Measurements from ENCODE around the gene DLGAP1. TPM values are rescaled to one million over a fixed set of nuclear protein-coding genes. Genes with fewer than 3 reads are reported as not detected.

The DLGAP1 gene
- total and polyA plus RNA-seq, 2 experiments from 2014 or later, result 17.0 to 48.5 TPM

DNA sequence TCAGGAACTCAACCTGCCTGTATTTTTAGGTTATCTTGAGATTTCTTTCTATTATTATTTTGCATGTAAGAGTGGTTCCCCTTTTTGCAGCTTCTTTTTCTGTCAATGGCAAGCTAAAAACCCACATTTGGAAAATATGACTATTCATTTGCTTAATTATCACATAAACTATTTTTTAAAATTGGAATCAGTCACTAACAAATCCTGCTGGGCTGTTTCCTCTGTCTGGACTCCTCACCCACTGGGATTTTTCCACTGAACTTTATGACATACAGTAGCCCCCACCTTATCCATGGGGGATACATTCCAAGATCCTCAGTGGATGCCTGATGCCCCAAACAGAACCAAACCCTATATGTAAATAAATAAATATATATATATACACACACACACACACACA is 447.3 kb downstream of the DLGAP1 start (continued):
- TF ChIP-seq JUNB (IDR thresholded peaks at IDR 0.05; ENCODE audit: unreplicated experiment) (no peak), NANOG (IDR thresholded peaks at IDR 0.05; ENCODE audit: borderline replicate concordance) (no peak)

DNA sequence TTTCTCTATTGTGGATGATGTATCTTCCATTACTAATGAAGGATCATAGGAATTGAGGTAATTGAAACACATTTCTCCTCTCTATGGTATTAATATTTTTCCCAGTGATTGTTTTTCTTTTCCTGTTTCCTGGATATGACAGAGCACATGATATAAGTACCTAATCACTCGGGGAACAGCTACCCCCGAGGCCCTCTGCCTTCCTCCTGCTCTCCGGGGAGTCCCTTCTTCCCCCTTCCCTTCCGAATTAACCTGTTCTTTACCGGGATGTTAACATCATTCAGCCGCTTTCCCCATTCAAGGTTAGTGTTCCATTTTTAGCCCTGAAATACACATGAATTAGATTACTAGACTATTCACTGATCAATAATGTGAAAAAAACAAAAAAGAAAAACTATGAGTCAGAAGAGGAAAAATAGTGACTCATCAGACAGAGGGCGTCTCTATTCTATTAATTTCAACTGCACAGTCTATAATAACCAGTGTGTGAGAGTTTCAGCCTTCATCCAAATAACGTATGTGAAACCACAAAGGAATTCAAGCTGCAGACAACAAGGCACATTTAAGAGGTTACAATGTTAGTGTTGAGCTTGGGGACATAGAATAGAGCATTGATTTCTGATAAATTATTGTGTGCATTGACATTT is 450.8 kb downstream of the DLGAP1 start:
- Histone ChIP-seq H4K20me1 (replicated peaks; ENCODE audit: insufficient read depth) (no peaks in the 10 kb centered on the region), H3K79me2 (replicated peaks; ENCODE audit: insufficient read depth) (no peaks in the 10 kb centered on the region), H3K27me3 (ENCODE audit: insufficient read depth) (no peaks in the 10 kb centered on the region), H3K4me3 (no peak overlapping the region), H3F3A (replicated peaks; ENCODE audit: low read depth) (no peaks in the 10 kb centered on the region), H3K4me2 (no peak overlapping the region; the same call in 1 of the 2 replicates), H2AFZ (no peak overlapping the region), H3K9me2 (ENCODE audit: insufficient read depth) (0 out of 2 replicates have a peak, but pooled peaks cover 3% of the 10 kb centered on the region), H3K36me3 (ENCODE audit: insufficient read depth) (no peaks in the 10 kb centered on the region), H3K27ac (ENCODE audit: low read depth) (no peak overlapping the region), H3K4me1 (ENCODE audit: insufficient read depth) (peaks cover 8% of the 10 kb centered on the region)
- Mint-ChIP-seq H3K4me3 (no peak overlapping the region), H3K9me3 (no peaks in the 10 kb centered on the region), H3K27me3 (ENCODE audit: insufficient read depth, low read depth, poor library complexity) (peaks cover 3% of the 10 kb centered on the region), H3K4me1 (peaks cover 27% of the 10 kb centered on the region), H3K27ac (no peak overlapping the region), H3K36me3 (ENCODE audit: low read depth) (no peaks in the 10 kb centered on the region; the same call in 2 of the 3 replicates)
- DNase-seq (ENCODE audit: low spot score), result no peak
- ATAC-seq, result no peak
- TF ChIP-seq EZH2phosphoT487 (IDR thresholded peaks at IDR 0.05; ENCODE audit: unreplicated experiment) (no peak), POLR2AphosphoS5 (IDR thresholded peaks at IDR 0.05; ENCODE audit: low read depth) (no peak), JUNB (IDR thresholded peaks at IDR 0.05; ENCODE audit: unreplicated experiment) (no peak), STAT1 (IDR thresholded peaks at IDR 0.05; ENCODE audit: unreplicated experiment) (no peak), ZNF331 (CRISPR knock-in tag; IDR thresholded peaks at IDR 0.05; ENCODE audit: low read depth) (no peak), EZH2 (IDR thresholded peaks at IDR 0.05; ENCODE audit: low read depth, unreplicated experiment) (no peak), ZNF114 (CRISPR knock-in tag; IDR thresholded peaks at IDR 0.05) (no peak), CREB1 (CRISPR knock-in tag; IDR thresholded peaks at IDR 0.05; ENCODE audit: low read depth) (no peak)
- TF ChIP-seq, protein P1, sequence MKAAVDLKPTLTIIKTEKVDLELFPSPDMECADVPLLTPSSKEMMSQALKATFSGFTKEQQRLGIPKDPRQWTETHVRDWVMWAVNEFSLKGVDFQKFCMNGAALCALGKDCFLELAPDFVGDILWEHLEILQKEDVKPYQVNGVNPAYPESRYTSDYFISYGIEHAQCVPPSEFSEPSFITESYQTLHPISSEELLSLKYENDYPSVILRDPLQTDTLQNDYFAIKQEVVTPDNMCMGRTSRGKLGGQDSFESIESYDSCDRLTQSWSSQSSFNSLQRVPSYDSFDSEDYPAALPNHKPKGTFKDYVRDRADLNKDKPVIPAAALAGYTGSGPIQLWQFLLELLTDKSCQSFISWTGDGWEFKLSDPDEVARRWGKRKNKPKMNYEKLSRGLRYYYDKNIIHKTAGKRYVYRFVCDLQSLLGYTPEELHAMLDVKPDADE (IDR thresholded peaks at IDR 0.05), result no peak
- TF ChIP-seq, protein P2, sequence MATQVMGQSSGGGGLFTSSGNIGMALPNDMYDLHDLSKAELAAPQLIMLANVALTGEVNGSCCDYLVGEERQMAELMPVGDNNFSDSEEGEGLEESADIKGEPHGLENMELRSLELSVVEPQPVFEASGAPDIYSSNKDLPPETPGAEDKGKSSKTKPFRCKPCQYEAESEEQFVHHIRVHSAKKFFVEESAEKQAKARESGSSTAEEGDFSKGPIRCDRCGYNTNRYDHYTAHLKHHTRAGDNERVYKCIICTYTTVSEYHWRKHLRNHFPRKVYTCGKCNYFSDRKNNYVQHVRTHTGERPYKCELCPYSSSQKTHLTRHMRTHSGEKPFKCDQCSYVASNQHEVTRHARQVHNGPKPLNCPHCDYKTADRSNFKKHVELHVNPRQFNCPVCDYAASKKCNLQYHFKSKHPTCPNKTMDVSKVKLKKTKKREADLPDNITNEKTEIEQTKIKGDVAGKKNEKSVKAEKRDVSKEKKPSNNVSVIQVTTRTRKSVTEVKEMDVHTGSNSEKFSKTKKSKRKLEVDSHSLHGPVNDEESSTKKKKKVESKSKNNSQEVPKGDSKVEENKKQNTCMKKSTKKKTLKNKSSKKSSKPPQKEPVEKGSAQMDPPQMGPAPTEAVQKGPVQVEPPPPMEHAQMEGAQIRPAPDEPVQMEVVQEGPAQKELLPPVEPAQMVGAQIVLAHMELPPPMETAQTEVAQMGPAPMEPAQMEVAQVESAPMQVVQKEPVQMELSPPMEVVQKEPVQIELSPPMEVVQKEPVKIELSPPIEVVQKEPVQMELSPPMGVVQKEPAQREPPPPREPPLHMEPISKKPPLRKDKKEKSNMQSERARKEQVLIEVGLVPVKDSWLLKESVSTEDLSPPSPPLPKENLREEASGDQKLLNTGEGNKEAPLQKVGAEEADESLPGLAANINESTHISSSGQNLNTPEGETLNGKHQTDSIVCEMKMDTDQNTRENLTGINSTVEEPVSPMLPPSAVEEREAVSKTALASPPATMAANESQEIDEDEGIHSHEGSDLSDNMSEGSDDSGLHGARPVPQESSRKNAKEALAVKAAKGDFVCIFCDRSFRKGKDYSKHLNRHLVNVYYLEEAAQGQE (IDR thresholded peaks at IDR 0.05; ENCODE audit: unreplicated experiment), result no peak
- TF ChIP-seq, protein P3, sequence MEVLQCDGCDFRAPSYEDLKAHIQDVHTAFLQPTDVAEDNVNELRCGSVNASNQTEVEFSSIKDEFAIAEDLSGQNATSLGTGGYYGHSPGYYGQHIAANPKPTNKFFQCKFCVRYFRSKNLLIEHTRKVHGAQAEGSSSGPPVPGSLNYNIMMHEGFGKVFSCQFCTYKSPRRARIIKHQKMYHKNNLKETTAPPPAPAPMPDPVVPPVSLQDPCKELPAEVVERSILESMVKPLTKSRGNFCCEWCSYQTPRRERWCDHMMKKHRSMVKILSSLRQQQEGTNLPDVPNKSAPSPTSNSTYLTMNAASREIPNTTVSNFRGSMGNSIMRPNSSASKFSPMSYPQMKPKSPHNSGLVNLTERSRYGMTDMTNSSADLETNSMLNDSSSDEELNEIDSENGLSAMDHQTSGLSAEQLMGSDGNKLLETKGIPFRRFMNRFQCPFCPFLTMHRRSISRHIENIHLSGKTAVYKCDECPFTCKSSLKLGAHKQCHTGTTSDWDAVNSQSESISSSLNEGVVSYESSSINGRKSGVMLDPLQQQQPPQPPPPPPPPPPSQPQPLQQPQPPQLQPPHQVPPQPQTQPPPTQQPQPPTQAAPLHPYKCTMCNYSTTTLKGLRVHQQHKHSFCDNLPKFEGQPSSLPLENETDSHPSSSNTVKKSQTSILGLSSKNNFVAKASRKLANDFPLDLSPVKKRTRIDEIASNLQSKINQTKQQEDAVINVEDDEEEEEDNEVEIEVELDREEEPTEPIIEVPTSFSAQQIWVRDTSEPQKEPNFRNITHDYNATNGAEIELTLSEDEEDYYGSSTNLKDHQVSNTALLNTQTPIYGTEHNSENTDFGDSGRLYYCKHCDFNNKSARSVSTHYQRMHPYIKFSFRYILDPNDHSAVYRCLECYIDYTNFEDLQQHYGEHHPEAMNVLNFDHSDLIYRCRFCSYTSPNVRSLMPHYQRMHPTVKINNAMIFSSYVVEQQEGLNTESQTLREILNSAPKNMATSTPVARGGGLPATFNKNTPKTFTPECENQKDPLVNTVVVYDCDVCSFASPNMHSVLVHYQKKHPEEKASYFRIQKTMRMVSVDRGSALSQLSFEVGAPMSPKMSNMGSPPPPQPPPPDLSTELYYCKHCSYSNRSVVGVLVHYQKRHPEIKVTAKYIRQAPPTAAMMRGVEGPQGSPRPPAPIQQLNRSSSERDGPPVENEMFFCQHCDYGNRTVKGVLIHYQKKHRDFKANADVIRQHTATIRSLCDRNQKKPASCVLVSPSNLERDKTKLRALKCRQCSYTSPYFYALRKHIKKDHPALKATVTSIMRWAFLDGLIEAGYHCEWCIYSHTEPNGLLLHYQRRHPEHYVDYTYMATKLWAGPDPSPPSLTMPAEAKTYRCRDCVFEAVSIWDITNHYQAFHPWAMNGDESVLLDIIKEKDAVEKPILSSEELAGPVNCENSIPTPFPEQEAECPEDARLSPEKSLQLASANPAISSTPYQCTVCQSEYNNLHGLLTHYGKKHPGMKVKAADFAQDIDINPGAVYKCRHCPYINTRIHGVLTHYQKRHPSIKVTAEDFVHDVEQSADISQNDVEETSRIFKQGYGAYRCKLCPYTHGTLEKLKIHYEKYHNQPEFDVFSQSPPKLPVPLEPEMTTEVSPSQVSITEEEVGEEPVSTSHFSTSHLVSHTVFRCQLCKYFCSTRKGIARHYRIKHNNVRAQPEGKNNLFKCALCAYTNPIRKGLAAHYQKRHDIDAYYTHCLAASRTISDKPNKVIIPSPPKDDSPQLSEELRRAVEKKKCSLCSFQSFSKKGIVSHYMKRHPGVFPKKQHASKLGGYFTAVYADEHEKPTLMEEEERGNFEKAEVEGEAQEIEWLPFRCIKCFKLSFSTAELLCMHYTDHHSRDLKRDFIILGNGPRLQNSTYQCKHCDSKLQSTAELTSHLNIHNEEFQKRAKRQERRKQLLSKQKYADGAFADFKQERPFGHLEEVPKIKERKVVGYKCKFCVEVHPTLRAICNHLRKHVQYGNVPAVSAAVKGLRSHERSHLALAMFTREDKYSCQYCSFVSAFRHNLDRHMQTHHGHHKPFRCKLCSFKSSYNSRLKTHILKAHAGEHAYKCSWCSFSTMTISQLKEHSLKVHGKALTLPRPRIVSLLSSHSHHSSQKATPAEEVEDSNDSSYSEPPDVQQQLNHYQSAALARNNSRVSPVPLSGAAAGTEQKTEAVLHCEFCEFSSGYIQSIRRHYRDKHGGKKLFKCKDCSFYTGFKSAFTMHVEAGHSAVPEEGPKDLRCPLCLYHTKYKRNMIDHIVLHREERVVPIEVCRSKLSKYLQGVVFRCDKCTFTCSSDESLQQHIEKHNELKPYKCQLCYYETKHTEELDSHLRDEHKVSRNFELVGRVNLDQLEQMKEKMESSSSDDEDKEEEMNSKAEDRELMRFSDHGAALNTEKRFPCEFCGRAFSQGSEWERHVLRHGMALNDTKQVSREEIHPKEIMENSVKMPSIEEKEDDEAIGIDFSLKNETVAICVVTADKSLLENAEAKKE (CRISPR knock-in tag; IDR thresholded peaks at IDR 0.05), result no peak
- TF ChIP-seq, protein P4, sequence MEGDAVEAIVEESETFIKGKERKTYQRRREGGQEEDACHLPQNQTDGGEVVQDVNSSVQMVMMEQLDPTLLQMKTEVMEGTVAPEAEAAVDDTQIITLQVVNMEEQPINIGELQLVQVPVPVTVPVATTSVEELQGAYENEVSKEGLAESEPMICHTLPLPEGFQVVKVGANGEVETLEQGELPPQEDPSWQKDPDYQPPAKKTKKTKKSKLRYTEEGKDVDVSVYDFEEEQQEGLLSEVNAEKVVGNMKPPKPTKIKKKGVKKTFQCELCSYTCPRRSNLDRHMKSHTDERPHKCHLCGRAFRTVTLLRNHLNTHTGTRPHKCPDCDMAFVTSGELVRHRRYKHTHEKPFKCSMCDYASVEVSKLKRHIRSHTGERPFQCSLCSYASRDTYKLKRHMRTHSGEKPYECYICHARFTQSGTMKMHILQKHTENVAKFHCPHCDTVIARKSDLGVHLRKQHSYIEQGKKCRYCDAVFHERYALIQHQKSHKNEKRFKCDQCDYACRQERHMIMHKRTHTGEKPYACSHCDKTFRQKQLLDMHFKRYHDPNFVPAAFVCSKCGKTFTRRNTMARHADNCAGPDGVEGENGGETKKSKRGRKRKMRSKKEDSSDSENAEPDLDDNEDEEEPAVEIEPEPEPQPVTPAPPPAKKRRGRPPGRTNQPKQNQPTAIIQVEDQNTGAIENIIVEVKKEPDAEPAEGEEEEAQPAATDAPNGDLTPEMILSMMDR (conservative IDR thresholded peaks at IDR 0.05; ENCODE audit: low read depth in 2 of 2), result no peak

Data from GM23338 (cell line).